Central memory CD4-positive, alpha-beta T cell (primary cell): ENCODE data around the gene TPSG1.
"Not testable (repeated sequence)": the region's sequence is repeated elsewhere in the genome, so short reads cannot be mapped to it uniquely, and the experiment has no call there.

Experiments used
- DNase-seq: peaks from one replicate; pipeline ENCODE4 v3.0.0; 2022

The TPSG1 gene

GRCh38 chr16:1256296-1256873 lies 31.3 kb upstream of the TPSG1 start:
- not testable (repeated sequence) for DNase-seq

- DNase-seq = not testable (repeated sequence)
Measured at GRCh38 chr16:1255276-1256122, 30.4 kb upstream of the TPSG1 start, which contains the start of gene TPSD1. TSS of gene TPSD1 (plus strand) at chr16:1256069. CDS start at chr16:1256281, 212 bp downstream.

DNA sequence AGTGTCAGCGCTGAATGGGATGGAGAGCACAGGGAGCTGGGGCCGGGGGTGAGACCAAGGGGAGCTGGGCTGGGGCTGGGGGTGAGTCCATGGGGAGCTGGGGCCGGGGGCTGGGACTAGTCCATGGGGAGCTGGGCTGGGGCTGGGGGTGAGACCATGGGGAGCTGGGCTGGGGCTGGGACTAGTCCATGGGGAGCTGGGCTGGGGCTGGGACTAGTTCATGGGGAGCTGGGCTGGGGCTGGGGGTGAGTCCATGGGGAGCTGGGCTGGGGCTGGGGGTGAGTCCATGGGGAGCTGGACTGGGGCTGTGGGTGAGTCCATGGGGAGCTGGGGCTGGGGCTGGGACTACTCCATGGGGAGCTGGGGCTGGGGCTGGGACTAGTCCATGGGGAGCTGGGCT lies 29.8 kb upstream of the TPSG1 start:
- DNase-seq = not testable (repeated sequence)

GRCh38 chr16:1253701-1254364 lies 28.8 kb upstream of the TPSG1 start:
- DNase-seq = not testable (repeated sequence)

DNA sequence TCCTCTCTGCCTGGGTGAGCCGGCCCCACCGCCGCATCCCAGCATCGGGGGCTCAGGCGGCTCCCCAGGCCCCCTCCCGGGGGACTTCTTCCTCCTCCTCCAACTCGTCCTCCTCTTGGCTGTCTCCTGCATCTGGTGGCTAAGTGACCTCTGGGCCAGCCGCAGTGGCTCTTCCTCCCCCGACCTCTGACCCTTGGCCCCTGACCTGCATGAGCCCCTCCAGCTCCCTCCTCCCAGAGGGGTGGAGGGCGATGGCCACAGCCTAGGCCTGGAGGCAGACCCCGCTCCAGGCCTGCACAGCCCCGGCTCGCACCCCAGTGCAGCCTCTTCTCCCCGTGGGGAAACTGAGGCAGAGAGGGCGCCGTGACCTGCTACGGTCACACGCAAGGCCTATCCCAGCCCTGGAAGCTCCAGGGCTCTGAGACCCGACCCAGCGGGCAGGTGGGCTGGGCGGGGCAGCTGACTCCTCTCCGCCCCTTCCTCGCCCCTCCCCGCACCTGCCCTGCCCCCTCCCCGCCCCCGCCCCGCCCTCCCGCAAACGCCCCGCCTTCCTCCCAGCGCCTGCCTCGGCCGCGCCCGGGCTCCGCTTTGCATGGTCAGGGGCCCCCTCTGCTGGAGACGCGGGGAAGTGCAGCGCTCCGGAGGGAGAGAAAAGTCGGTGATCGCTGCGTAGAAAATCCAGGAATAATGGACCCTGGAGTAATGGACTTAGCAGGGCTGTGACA lies 24.1 kb upstream of the TPSG1 start:
- DNase-seq = not testable (repeated sequence)

DNA sequence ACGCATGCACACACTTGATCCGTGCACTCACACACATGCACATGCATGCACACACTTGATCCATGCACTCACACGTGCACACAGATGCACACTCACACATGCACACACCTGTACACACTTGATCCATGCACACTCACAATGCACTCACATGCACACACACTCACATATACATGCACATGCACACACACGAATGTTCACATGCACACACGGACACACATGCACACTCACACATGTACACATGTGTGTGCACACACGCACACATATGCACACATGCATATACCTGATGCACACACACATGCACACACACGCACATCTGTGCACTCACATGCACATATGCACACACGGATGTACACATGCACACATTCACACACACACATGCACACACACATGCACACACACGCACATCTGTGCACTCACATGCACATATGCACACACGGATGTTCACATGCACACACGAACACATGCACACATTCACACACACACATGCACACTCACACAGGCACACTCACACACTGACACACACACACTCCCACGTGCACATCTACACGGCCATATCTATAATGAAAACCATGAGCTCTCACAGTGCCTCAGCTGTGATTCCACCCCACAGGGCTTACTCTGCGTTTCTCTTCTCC lies 23.0 kb upstream of the TPSG1 start:
- DNase-seq = not testable (repeated sequence)

- DNase-seq = no peak
Measured at GRCh38 chr16:1245452-1246020, 20.5 kb upstream of the TPSG1 start.

DNA sequence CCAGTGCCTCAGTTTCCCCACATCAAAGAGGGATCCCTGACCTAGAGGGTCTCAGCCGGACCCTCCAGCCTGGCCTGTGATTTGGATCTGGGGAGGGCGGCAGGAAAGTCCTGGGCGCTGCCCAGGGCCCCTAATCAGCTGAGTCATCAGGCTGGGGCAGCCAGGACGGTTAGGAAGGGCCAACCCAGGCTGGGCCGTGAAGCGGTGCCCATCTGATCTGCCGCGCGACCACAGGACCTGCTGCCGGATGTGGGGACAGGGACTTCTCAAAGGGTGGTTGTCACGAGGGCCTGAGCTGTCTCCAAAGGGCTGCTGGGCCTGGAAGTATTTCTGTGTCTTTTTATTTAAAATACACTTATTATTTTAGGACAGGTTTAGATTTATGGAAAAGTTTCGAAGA lies 19.8 kb upstream of the TPSG1 start:
- no peak for DNase-seq

- not testable (repeated sequence) for DNase-seq
Measured at GRCh38 chr16:1243907-1244850, 19.1 kb upstream of the TPSG1 start.

DNA sequence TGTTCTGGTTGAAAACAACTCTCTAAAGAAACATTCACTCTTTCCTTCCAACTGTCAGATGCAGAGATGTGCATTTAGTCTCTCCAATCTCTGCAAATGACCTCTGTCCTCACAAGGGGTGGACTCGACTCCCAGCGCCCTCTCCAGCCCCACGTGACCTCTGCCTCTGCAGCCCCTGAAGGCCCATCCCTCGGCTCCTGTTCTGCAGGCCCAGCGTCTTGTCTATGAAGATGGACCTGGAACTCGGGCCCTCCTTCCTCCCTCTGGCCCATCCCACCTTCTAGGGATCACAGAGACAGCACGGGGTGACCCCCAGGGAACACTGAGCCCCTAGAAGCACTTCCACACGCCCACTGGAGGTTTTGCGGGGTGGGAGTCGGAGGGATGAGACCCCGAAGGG lies 18.3 kb upstream of the TPSG1 start:
- DNase-seq = not testable (repeated sequence)

- DNase-seq = not testable (repeated sequence)
Measured at GRCh38 chr16:1241081-1241480, 16.0 kb upstream of the TPSG1 start.

GRCh38 chr16:1240436-1240835 lies 15.4 kb upstream of the TPSG1 start, which contains the start of gene TPSAB1:
TSS of gene TPSAB1 (plus strand) at chr16:1240705. CDS start at chr16:1240939, 234 bp downstream.
- DNase-seq = not testable (repeated sequence)

GRCh38 chr16:1239575-1239974 lies 14.5 kb upstream of the TPSG1 start:
- DNase-seq = not testable (repeated sequence)

GRCh38 chr16:1238909-1239308 lies 13.8 kb upstream of the TPSG1 start:
- DNase-seq = not testable (repeated sequence)

DNA sequence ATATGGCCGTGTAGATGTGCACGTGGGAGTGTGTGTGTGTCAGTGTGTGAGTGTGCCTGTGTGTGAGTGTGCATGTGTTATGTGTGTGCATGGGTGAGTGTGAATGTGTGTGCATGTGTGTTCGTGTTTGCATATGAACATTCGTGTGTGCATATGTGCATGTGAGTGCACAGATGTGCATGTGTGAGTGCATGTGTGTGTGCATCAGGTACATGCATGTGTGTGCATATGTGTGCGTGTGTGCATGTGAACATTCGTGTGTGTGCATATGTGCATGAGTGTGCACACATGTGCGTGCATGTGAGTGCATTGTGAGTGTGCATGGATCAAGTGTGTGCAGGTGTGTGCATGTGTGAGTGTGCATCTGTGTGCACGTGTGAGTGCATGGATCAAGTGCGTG lies 12.9 kb upstream of the TPSG1 start:
- no peak for DNase-seq

DNA sequence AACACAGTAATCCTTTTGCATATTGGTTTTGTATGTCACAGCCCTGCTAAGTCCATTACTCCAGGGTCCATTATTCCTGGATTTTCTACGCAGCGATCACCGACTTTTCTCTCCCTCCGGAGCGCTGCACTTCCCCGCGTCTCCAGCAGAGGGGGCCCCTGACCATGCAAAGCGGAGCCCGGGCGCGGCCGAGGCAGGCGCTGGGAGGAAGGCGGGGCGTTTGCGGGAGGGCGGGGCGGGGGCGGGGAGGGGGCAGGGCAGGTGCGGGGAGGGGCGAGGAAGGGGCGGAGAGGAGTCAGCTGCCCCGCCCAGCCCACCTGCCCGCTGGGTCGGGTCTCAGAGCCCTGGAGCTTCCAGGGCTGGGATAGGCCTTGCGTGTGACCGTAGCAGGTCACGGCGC lies 11.6 kb upstream of the TPSG1 start:
- DNase-seq = not testable (repeated sequence)

GRCh38 chr16:1232049-1232748 lies 7.1 kb upstream of the TPSG1 start:
- not testable (repeated sequence) for DNase-seq

DNA sequence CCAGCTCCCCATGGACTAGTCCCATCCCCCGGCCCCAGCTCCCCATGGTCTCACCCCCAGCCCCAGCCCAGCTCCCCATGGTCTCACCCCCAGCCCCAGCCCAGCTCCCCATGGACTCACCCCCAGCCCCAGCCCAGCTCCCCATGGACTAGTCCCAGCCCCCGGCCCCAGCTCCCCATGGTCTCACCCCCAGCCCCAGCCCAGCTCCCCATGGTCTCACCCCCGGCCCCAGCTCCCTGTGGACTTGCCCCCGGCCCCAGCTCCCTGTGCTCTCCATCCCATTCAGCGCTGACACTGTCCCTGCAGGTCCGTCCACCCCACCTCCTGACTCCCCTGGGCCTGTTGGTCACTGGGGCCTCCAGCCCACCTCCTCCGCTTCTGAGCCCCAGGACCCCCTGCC lies 6.2 kb upstream of the TPSG1 start:
- not testable (repeated sequence) for DNase-seq

DNA sequence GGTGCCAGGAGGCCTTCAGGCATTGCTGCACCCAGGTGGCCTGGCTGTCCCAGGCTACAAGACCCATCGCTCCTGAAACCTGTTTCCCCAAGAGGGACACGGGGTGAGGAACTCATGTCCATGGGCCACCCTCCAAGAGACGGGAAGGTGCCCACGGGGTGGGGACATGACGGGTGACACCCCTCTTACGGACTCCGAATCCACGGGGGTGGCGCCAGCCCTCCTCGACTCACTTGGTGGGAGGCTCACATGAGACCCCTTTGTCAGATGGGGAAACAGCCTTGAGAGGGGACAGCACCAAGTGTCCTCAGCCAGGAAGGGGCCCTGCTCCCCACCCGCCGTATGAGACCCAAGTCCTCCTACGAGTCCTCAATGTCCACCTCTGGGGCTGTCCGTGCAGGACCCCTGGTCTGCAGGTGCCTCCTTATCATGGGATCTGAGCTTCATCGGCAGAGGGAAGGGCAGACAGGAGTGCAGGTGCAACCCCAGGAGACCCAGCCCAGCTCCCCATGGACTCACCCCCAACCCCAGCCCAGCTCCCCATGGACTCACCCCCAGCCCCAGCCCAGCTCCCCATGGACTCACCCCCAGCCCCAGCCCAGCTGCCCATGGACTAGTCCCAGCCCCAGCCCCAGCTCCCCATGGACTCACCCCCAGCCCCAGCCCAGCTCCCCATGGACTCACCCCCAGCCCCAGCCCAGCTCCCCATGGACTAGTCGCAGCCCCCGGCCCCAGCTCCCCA lies 5.6 kb upstream of the TPSG1 start:
- DNase-seq = not testable (repeated sequence)
